Stimulated activated CD8-positive, alpha-beta memory T cell treated with anti-CD3 and anti-CD28 coated beads, Interleukin-15, amount 100 ng/mL, for 24 hours (primary cell): ENCODE data around the gene C20orf144.
"Not testable (repeated sequence)": the region's sequence is repeated elsewhere in the genome, so short reads cannot be mapped to it uniquely, and the experiment has no call there.

Source experiments
- DNase-seq: peaks from one replicate; pipeline ENCODE4 v3.0.0-alpha.2; 2020; ENCODE audit warnings: low read depth

Gene C20orf144

GRCh38 chr20:33662172-33662571 is at the start of gene C20orf144:
TSS of gene C20orf144 (plus strand) at chr20:33662327. CDS start at chr20:33662346, 19 bp downstream.
- DNase-seq, result no peak

GRCh38 chr20:33621717-33622400 is 40.3 kb upstream of the C20orf144 start:
- no peak for DNase-seq

GRCh38 chr20:33622705-33623365 is 39.3 kb upstream of the C20orf144 start:
- DNase-seq, result no peak

GRCh38 chr20:33624399-33624798 is 37.7 kb upstream of the C20orf144 start:
- no peak for DNase-seq

GRCh38 chr20:33626190-33626589 is 35.9 kb upstream of the C20orf144 start:
- DNase-seq, result no peak

- no peak for DNase-seq
These were observed 34.4 kb upstream of the C20orf144 start for GRCh38 chr20:33627577-33628216.

GRCh38 chr20:33629533-33629932 is 32.6 kb upstream of the C20orf144 start:
- no peak for DNase-seq

GRCh38 chr20:33629979-33630378 is 32.1 kb upstream of the C20orf144 start:
- no peak for DNase-seq

- no peak for DNase-seq
These were observed 31.6 kb upstream of the C20orf144 start for GRCh38 chr20:33630507-33630906.

- DNase-seq, result not testable (repeated sequence)
These were observed 30.2 kb upstream of the C20orf144 start for GRCh38 chr20:33631910-33632309.

GRCh38 chr20:33635341-33635740 is 26.8 kb upstream of the C20orf144 start:
- no peak for DNase-seq

GRCh38 chr20:33636776-33637175 is 25.4 kb upstream of the C20orf144 start:
- no peak for DNase-seq

- no peak for DNase-seq
These were observed 21.8 kb upstream of the C20orf144 start for GRCh38 chr20:33640287-33640686.

- DNase-seq, result no peak
These were observed 17.6 kb upstream of the C20orf144 start for GRCh38 chr20:33644313-33645071.

GRCh38 chr20:33645072-33645358 is 17.1 kb upstream of the C20orf144 start:
- no peak for DNase-seq

- no peak for DNase-seq
These were observed 16.7 kb upstream of the C20orf144 start for GRCh38 chr20:33645396-33645795.

- no peak for DNase-seq
These were observed 15.9 kb upstream of the C20orf144 start for GRCh38 chr20:33646191-33646590.

GRCh38 chr20:33646959-33647602 is 15.0 kb upstream of the C20orf144 start:
- not testable (repeated sequence) for DNase-seq

GRCh38 chr20:33647603-33648395 is 14.3 kb upstream of the C20orf144 start:
- DNase-seq, result no peak

GRCh38 chr20:33648396-33649004 is 13.6 kb upstream of the C20orf144 start:
- DNase-seq, result no peak

GRCh38 chr20:33649201-33649681 is 12.9 kb upstream of the C20orf144 start:
- no peak for DNase-seq
